Left ventricle myocardium superior (tissue), 1 donor: ENCODE results near the gene MXI1. TPM values are rescaled to one million over a fixed set of nuclear protein-coding genes. Genes with fewer than 3 reads are reported as not detected.
"Not testable (repeated sequence)": the region's sequence is repeated elsewhere in the genome, so short reads cannot be mapped to it uniquely, and the experiment has no call there.

Source experiments
- ATAC-seq: fragments of 200-7000 bp; cut with Tn5 transposase; one replicate; pipeline ENCODE4 v1.9.1; 2020; ENCODE audit warnings: mild to moderate bottlenecking, moderate library complexity
- DNase-seq: peaks from one replicate; pipeline ENCODE4 v3.0.0-alpha.2; 2020
- intact Hi-C: fragments of 100-400 bp; cut with micrococcal nuclease; formaldehyde crosslinking; loops from one replicate; pipeline ENCODE4 v1.11.0; 2022
- total RNA-seq: library from RNA; stranded (reverse); fragmentation: NEBNext Ultra II Directional; extraction: Animal tissue kit (Norgen Biotek cat#: 25700); gene quantifications from one replicate; pipeline ENCODE4 v1.2.1, GENCODE V29; 2021
- donor health status: DM: no; HTN: yes; CAD: no; lungs with severe emphysema.

Gene MXI1
- total RNA-seq, 1 donor from 2014 or later: 79.8 TPM

DNA sequence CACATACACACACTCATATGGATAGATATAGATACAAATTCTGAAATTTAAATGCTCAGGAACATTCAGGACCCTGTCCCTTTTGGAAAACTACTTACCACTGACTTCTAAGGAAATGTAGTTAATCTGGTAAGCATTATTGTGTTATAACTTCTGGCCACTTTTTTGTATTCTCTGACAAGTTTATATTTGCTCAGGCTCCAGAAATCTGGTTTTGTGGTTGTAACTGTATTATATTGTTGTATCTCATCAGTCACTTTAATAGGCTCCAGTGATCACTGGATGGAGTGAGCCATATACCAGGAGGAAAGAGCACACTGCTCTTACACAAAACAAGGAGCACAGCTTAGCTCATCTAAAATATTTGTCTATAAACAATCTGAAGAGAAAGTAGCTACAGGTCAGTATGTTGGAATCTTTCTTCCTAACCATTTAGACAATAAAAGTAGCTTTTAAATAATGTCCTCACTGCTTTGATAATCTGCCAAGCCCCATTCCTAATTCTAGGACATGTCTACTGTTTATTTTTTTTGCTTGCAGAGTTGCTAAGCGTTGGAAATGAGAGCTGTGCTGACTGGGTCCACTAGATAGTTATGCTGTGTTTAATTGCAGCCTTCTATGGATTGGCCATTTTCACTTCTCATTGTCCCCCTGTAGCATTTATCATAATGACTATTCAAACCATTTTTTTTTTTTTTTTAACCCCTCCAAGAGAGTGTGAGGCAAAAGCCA lies 53.5 kb downstream of the MXI1 start:
- DNase-seq: no peak
- peak; percentile 65 for ATAC-seq
- intact Hi-C loops: no loop called here

- peak; percentile 17 for ATAC-seq
Measured at GRCh38 chr10:110263164-110263563, 55.8 kb downstream of the MXI1 start.

GRCh38 chr10:110265573-110266193 lies 58.3 kb downstream of the MXI1 start:
- ATAC-seq (no peak), DNase-seq (no peak)
- intact Hi-C loops: no loop called here

More at GRCh38 chr10:110263164-110263563, 55.8 kb downstream of the MXI1 start:
- DNase-seq: no peak
- intact Hi-C loops: no loop called here

DNA sequence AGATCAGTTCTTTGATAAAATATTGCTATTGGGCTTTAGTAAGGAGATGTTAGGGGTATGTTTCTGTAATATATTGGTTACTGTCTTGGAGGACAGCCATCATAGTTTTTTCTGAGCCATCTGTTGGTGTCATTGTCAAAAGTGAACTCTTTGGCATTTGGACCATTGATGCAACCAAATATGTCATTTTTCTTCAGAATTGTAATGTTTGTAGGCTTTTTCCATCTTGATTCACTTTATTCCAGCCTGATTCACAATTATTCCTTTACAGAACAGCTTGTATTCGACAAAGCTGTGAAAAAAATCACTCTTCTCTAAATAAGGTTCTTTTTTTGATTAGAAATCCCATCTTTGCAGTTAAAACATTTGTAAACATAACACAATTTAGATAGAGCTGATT lies 59.9 kb downstream of the MXI1 start:
- DNase-seq (no peak), ATAC-seq (no peak)
- intact Hi-C loops: no loop called here

DNA sequence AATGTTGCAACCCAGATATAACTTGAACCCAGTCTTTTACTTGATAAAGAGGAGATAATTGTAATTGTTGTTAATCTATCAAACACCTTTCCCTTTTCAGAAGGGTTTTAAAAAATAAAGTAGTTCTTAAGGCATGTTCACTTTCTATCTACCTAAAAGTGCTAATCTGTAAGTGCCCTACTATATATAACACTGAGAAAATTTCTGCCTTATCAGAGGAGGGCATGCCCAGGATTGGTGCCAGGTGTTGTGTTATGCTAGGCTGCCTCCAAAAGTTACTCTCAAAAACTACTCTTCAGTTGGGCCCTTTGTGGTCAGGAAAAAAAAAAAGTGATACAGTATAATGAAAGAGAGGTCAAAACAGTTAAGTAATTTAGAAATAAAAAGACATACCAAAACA lies 61.0 kb downstream of the MXI1 start:
- intact Hi-C loops: no loop called here
- ATAC-seq: peak; percentile 79
- peak; percentile 61 for DNase-seq

GRCh38 chr10:110268971-110269370 lies 61.6 kb downstream of the MXI1 start:
- ATAC-seq (no peak), DNase-seq (no peak)
- intact Hi-C loops: no loop called here

DNA sequence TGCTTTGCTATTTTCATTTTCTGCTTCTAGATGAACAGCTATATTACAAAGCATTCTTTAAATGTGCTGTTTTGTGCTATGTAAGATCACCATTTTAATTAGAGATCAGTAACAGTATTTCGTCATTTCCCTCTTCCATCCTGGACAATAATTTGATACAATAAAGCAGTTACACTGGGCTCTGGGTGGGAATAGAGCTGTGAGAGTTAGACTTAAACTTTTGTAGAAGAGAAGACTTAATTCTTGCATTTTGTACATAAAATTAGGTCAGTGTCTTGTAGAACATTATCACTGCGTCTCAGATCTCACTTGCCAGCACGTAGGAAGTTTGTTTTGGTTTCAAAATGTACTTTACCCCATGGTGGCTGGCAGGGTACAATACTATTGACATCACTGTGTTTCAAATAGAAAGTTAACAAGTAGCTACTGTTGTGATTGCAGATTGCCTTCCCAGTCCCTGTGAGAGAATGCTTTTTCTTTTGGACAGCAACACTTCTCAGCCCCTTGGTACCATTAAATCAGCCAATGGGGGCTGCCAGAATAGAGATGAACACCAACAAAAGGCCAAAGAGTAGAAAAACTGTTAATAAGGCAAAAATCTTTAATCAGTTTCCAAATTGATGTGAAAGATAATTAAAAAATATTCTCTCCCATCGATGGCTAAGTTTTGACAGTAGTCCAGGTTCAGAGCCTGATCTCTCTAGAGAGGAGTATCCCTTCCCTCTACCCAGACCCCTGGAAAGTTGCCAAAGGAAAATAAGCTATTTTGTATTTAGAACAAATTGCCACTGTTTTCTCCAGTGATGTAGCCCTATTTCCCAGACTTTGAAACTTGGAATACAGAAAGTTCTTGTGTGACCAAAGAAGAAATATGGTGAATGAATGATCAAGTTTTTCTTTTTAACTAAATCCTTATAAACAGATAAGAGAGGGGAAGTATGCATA lies 62.2 kb downstream of the MXI1 start:
- no peak for DNase-seq

DNA sequence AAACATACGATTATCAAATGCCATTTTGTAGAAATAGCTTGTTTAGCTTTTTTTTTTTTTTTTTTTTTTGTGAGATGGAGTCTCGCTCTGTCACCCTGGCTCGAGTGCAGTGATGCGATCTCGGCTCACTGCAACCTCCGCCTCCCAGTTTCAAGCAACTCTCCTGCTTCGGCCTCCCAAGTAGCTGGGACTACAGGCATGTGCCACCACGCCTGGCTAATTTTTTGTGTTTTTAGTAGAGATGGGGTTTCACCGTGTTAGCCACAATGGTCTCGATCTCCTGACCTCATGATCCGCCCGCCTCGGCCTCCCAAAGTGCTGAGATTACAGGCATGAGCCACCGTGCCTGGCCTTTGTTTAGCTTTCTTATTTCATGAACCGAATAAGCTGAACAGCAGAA lies 65.6 kb downstream of the MXI1 start:
- DNase-seq, intact Hi-C loops, ATAC-seq: not testable (repeated sequence)

More for the DNA sequence above, 62.2 kb downstream of the MXI1 start:
- ATAC-seq: peak; percentile 87
- intact Hi-C loops: no loop called here

GRCh38 chr10:110273474-110273873 lies 66.1 kb downstream of the MXI1 start:
- DNase-seq: peak; percentile 67
- intact Hi-C loops: no loop called here
- ATAC-seq: peak; percentile 42

- DNase-seq (no peak), ATAC-seq (no peak)
- intact Hi-C loops: no loop called here
Measured at GRCh38 chr10:110274072-110274627, 66.7 kb downstream of the MXI1 start.

- DNase-seq (no peak), ATAC-seq (no peak)
- intact Hi-C loops: loop anchor here (5.0 kb wide), 1 partner anchor 42 kb away; no protein-coding TSS in a partner anchor
Measured at GRCh38 chr10:110274647-110275046, 67.2 kb downstream of the MXI1 start.

- no peak for ATAC-seq
- intact Hi-C loops: loop anchor here (5.0 kb wide), 1 partner anchor 43 kb away; no protein-coding TSS in a partner anchor
- DNase-seq: no peak
Measured at GRCh38 chr10:110275128-110275729, 67.8 kb downstream of the MXI1 start.

DNA sequence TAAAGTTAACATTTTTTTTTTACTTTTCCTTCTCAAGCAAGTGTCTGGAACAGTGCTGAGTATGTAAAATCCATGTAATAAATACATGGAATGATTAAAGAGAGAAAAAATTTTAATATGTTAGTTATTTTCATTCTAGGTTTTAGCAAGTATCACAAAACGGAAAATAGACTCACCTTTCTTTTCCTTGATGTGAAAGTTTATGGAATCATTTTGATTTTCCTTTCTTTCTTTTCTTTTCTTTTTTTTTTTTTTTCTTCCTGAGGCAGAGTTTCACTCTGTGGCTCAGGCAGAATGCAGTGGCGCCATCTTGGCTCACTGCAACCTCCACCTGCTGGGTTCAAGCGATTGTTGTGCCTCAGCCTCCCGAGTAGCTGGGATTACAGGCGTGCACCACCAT lies 69.2 kb downstream of the MXI1 start:
- intact Hi-C loops: loop anchor here (5.0 kb wide), 1 partner anchor 44 kb away; no protein-coding TSS in a partner anchor
- no peak for DNase-seq
- no peak for ATAC-seq

DNA sequence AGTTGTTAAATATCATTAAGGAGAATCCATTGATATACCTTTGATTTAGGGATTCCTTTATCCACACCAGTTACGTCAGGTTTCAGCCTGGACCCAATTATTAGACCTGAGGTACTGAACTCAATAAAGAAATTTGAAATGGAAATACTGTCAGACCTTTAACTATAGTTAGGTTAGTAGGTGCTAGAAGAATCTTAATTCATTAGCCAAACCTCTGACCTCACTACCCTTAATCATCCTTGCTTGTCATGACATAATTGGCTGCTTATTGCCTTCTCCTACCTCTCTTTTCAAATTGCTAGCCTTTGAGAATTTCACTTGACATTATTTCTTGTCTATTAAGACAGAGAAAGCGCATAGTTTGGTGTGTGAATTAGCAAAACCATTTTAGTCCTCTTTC lies 70.2 kb downstream of the MXI1 start:
- intact Hi-C loops: loop anchor here (5.0 kb wide), 1 partner anchor 45 kb away; no protein-coding TSS in a partner anchor
- ATAC-seq (no peak), DNase-seq (no peak)

DNA sequence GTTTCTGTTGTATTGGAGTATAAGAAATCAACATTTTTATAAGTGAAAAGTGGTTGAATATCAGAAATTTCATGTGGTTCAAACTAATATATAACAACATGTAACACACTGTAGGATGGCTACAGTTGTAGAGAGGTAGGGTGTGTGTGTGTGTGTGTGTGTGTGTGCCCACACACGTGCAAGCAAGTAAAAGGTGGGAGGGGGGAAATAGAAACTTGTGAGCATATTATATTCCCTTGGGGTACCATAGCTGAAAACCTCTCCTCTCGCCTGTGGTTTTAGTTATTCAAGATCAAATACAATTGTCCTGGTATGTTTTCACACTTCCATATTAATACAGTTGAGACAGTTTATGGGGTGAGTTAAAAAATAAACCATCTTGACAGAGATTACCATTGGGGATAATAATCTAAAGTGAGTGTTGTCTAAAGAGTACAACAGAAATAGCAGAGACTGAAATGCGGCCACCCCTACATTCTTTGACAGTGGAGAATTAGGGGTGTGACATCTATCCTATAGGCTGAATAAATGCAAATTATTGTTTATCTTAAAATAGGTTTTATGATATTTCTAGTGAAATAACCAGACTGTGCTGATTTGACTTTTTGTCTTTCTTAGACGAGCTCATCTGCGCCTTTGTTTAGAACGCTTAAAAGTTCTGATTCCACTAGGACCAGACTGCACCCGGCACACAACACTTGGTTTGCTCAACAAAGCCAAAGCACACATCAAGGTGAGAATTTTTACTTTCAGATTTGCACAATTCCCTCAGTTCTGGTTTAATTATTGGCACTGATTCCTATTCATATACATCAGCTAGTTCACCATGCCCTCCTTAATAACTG lies 71.4 kb downstream of the MXI1 start:
- no peak for ATAC-seq
- intact Hi-C loops: loop anchor here (2.0 to 5.0 kb wide), 2 partner anchors 46 to 142 kb away; no protein-coding TSS in a partner anchor
- no peak for DNase-seq

GRCh38 chr10:110279407-110279986 lies 72.1 kb downstream of the MXI1 start:
- intact Hi-C loops: loop anchor here (2.0 to 5.0 kb wide), 2 partner anchors 47 to 143 kb away; no protein-coding TSS in a partner anchor
- DNase-seq: no peak
- ATAC-seq: peak; percentile 78

DNA sequence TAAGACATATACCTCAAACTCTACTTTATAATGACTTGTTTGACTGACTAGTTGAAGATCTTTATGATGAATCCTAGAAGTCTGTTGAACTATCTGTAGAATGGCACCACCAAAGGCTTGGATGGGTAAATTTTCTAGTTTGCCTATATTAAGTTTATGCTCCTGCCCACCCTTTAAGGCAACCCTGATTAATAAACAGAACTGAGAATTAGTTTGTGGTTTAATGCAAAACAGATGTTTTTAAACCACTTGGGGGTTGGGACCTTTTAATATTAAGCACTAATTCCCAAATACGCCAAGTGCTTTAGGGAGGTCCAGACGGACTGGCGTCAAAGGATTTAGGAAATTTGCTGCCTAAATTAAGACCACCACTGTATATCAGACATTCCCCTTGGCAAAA lies 76.9 kb downstream of the MXI1 start:
- DNase-seq (no peak), ATAC-seq (no peak)
- intact Hi-C loops: no loop called here
